AG09319 (cell line): ENCODE measurements around the gene ABHD6.

Source experiments
- DNase-seq: peaks from one replicate; pipeline ENCODE4 v3.0.0-alpha.2; 2010; ENCODE audit warnings: low read depth; ENCODE audit errors: extremely low read depth
- CTCF ChIP-seq: IDR thresholded peaks from 2 replicates; pipeline ENCODE4 v1.5.1; 2011; ENCODE audit warnings: low read depth, mild to moderate bottlenecking, inconsistent platforms, low read length, moderate library complexity

The ABHD6 gene

GRCh38 chr3:58298190-58298589 lies 60.6 kb downstream of the ABHD6 start:
- DNase-seq: no peak
- TF ChIP-seq CTCF: no peak

- DNase-seq: no peak
- no peak for TF ChIP-seq CTCF
Measured at GRCh38 chr3:58299075-58299474, 61.5 kb downstream of the ABHD6 start.

- peak; percentile 32 for DNase-seq
- TF ChIP-seq CTCF: peak; percentile 56
Measured at GRCh38 chr3:58299839-58300516, 62.4 kb downstream of the ABHD6 start.

- peak; percentile 89 for DNase-seq
- TF ChIP-seq CTCF: peak; percentile 98
Measured at GRCh38 chr3:58305882-58306711, 68.5 kb downstream of the ABHD6 start, which contains the start of the genes HTD2 and RPP14. HTD2 (plus strand) TSS chr3:58306520; CDS start chr3:58317614, 11,094 bp downstream. RPP14 (plus strand) TSS chr3:58306245; CDS start chr3:58310330, 4,085 bp downstream.

- peak; percentile 48 for TF ChIP-seq CTCF
- peak; percentile 37 for DNase-seq
Measured at GRCh38 chr3:58307639-58308215, 70.1 kb downstream of the ABHD6 start.

GRCh38 chr3:58308728-58309127 lies 71.1 kb downstream of the ABHD6 start:
- no peak for DNase-seq
- no peak for TF ChIP-seq CTCF

- TF ChIP-seq CTCF: no peak
Measured at GRCh38 chr3:58317811-58318210, 80.2 kb downstream of the ABHD6 start.

More at GRCh38 chr3:58317811-58318210, 80.2 kb downstream of the ABHD6 start:
- no peak for DNase-seq
